Skeletal muscle tissue (tissue), 4 donors: ENCODE results near the gene FCHSD2. TPM values are rescaled to one million over a fixed set of nuclear protein-coding genes. Genes with fewer than 3 reads are reported as not detected.
A peak's percentile ranks its signal among the peaks of the same experiment; 100 is the strongest.

Source experiments
- H3K27ac ChIP-seq: one replicate; pipeline ENCODE4 v1.7.0; 2013; ENCODE audit warnings: mild to moderate bottlenecking, low read depth, low read length, inconsistent platforms
- H3K27me3 ChIP-seq, 3 donors: one replicate each; pipeline ENCODE4 v1.7.0; 2013; ENCODE audit warnings: low read length in 3 of 3; ENCODE audit not compliant: control insufficient read depth in 3 of 3, insufficient read depth in 3 of 3
- H3K36me3 ChIP-seq, 3 donors: one replicate each; pipeline ENCODE4 v1.7.0; 2013; ENCODE audit warnings: low read length in 3 of 3; ENCODE audit not compliant: control insufficient read depth in 3 of 3, insufficient read depth in 3 of 3
- H3K4me1 ChIP-seq, 3 donors: one replicate each; pipeline ENCODE4 v1.7.0; 2013; ENCODE audit warnings: low read length in 3 of 3, mild to moderate bottlenecking in 3 of 3; ENCODE audit not compliant: control insufficient read depth in 3 of 3, insufficient read depth in 3 of 3
- H3K4me3 ChIP-seq, 3 donors: one replicate each; pipeline ENCODE4 v1.7.0; 2013; ENCODE audit warnings: low read length in 3 of 3
- H3K9ac ChIP-seq, 3 donors: one replicate each; pipeline ENCODE4 v1.7.0; 2013; ENCODE audit warnings: low read length in 3 of 3, mild to moderate bottlenecking in 3 of 3, moderate library complexity in 2 of 3, low read depth in 1 of 3
- H3K9me3 ChIP-seq, 3 donors: one replicate each; pipeline ENCODE4 v1.7.0; 2013; ENCODE audit warnings: low read length in 3 of 3; ENCODE audit not compliant: control insufficient read depth in 3 of 3
- total RNA-seq: library from RNA; depleted of rRNA; stranded (reverse); fragments of >200 nt; gene quantifications from one replicate; pipeline ENCODE4 v1.2.3, GENCODE V29; 2014
- donor health status: Osteomylitis.

The FCHSD2 gene
- total RNA-seq, 1 donor from 2014 or later: 19.8 TPM

- Histone ChIP-seq H3K36me3 (no peaks in the 10 kb centered on the region), H3K27ac (peak overlapping the region; percentile 41), H3K9me3 (no peaks in the 10 kb centered on the region), H3K9ac (no peak overlapping the region), H3K4me1 (peaks cover 43 to 49% (median 43%) of the 10 kb centered on the region in 3 donors), H3K27me3 (no peaks in the 10 kb centered on the region), H3K4me3 (no peak overlapping the region)
Observed at GRCh38 chr11:73184953-73185671, 43.0 kb upstream of the FCHSD2 start.

GRCh38 chr11:73182824-73183321, 40.8 kb upstream of the FCHSD2 start:
- H3K27me3 ChIP-seq: no peaks in the 10 kb centered on the region
- no peaks in the 10 kb centered on the region for H3K9me3 ChIP-seq
- no peak overlapping the region for H3K4me3 ChIP-seq
- peaks cover 26 to 33% (median 28%) of the 10 kb centered on the region in 3 donors for H3K4me1 ChIP-seq
- no peak overlapping the region for H3K27ac ChIP-seq
- H3K9ac ChIP-seq: no peak overlapping the region
- H3K36me3 ChIP-seq: no peaks in the 10 kb centered on the region

GRCh38 chr11:73178681-73179080, 36.6 kb upstream of the FCHSD2 start:
- Histone ChIP-seq H3K9ac (no peak overlapping the region), H3K9me3 (no peaks in the 10 kb centered on the region), H3K27me3 (no peaks in the 10 kb centered on the region), H3K4me1 (peaks cover 19 to 42% (median 39%) of the 10 kb centered on the region in 3 donors), H3K27ac (no peak overlapping the region), H3K36me3 (no peaks in the 10 kb centered on the region), H3K4me3 (no peak overlapping the region)

GRCh38 chr11:73177778-73178539, 35.8 kb upstream of the FCHSD2 start:
- peak overlapping the region in 2 of 3 donors; percentile 20 to 54 for H3K9ac ChIP-seq
- no peak overlapping the region for H3K4me3 ChIP-seq
- H3K36me3 ChIP-seq: no peaks in the 10 kb centered on the region
- H3K27ac ChIP-seq: no peak overlapping the region
- H3K9me3 ChIP-seq: no peaks in the 10 kb centered on the region
- H3K27me3 ChIP-seq: no peaks in the 10 kb centered on the region
- peaks cover 23 to 49% (median 45%) of the 10 kb centered on the region in 3 donors for H3K4me1 ChIP-seq

GRCh38 chr11:73177380-73177777, 35.3 kb upstream of the FCHSD2 start:
- no peaks in the 10 kb centered on the region for H3K27me3 ChIP-seq
- no peak overlapping the region for H3K27ac ChIP-seq
- H3K4me1 ChIP-seq: peaks cover 23 to 49% (median 45%) of the 10 kb centered on the region in 3 donors

GRCh38 chr11:73176874-73177155, 34.7 kb upstream of the FCHSD2 start:
- peaks cover 23 to 49% (median 45%) of the 10 kb centered on the region in 3 donors for H3K4me1 ChIP-seq
- H3K27ac ChIP-seq: no peak overlapping the region
- no peaks in the 10 kb centered on the region for H3K27me3 ChIP-seq
- H3K4me3 ChIP-seq: no peak overlapping the region
- H3K36me3 ChIP-seq: no peaks in the 10 kb centered on the region
- H3K9me3 ChIP-seq: no peaks in the 10 kb centered on the region
- H3K9ac ChIP-seq: no peak overlapping the region

More at GRCh38 chr11:73177380-73177777, 35.3 kb upstream of the FCHSD2 start:
- Histone ChIP-seq H3K9me3 (no peaks in the 10 kb centered on the region), H3K9ac (peak overlapping the region in 2 of 3 donors; percentile 20 to 54), H3K36me3 (no peaks in the 10 kb centered on the region), H3K4me3 (no peak overlapping the region)

GRCh38 chr11:73176145-73176873, 34.2 kb upstream of the FCHSD2 start:
- peak overlapping the region; percentile 18 for H3K27ac ChIP-seq
- no peaks in the 10 kb centered on the region for H3K27me3 ChIP-seq
- H3K9me3 ChIP-seq: no peaks in the 10 kb centered on the region
- peak overlapping the region in 1 of 3 donors; percentile 33 for H3K9ac ChIP-seq
- H3K36me3 ChIP-seq: no peaks in the 10 kb centered on the region
- peaks cover 23 to 52% (median 46%) of the 10 kb centered on the region in 3 donors for H3K4me1 ChIP-seq
- H3K4me3 ChIP-seq: no peak overlapping the region

- no peaks in the 10 kb centered on the region for H3K9me3 ChIP-seq
- no peak overlapping the region for H3K4me3 ChIP-seq
- peak overlapping the region in 1 of 3 donors; percentile 33 for H3K9ac ChIP-seq
- no peaks in the 10 kb centered on the region for H3K27me3 ChIP-seq
- peaks cover 23 to 52% (median 49%) of the 10 kb centered on the region in 3 donors for H3K4me1 ChIP-seq
- H3K27ac ChIP-seq: peak overlapping the region; percentile 18
- no peaks in the 10 kb centered on the region for H3K36me3 ChIP-seq
Observed at GRCh38 chr11:73175551-73176144, 33.5 kb upstream of the FCHSD2 start.

- H3K27me3 ChIP-seq: no peaks in the 10 kb centered on the region
- H3K36me3 ChIP-seq: no peaks in the 10 kb centered on the region
- H3K4me3 ChIP-seq: no peak overlapping the region
- H3K9ac ChIP-seq: peak overlapping the region in 1 of 3 donors; percentile 69
- H3K9me3 ChIP-seq: no peaks in the 10 kb centered on the region
- H3K27ac ChIP-seq: no peak overlapping the region
- peaks cover 23 to 61% (median 57%) of the 10 kb centered on the region in 3 donors for H3K4me1 ChIP-seq
Observed at GRCh38 chr11:73174495-73174791, 32.3 kb upstream of the FCHSD2 start.
